SK-N-SH (cell line): ENCODE data around the gene SDR39U1.

ENCODE experiments used
- IRF3 ChIP-seq: fragments of 150-350 bp; IDR thresholded peaks from 2 replicates; pipeline ENCODE4 v1.6.1; 2016; ENCODE audit warnings: mild to moderate bottlenecking, low read depth, low read length
- POLR2AphosphoS5 ChIP-seq: IDR thresholded peaks from 2 replicates; pipeline ENCODE4 v1.6.1; 2012; ENCODE audit warnings: low read depth, low read length

- no peak for TF ChIP-seq POLR2AphosphoS5
- no peak for TF ChIP-seq IRF3
Observed at GRCh38 chr14:24418492-24418873, 24.1 kb downstream of the SDR39U1 start.
